CD4-positive, alpha-beta T cell treated with Interleukin-1 beta for 1 hour (primary cell): ENCODE measurements around the gene ADAMTS9.

Experiments used
- DNase-seq, 2 donors: peaks; one replicate each; pipeline ENCODE4 v3.0.0-alpha.2; 2020 to 2022

The ADAMTS9 gene

GRCh38 chr3:64685800-64686445, 1.9 kb downstream of the ADAMTS9 start:
- no peak for DNase-seq

- DNase-seq = no peak
Measured at GRCh38 chr3:64685331-64685799, 2.4 kb downstream of the ADAMTS9 start.

- DNase-seq = no peak
Measured at GRCh38 chr3:64684715-64685261, 3.0 kb downstream of the ADAMTS9 start.

- DNase-seq = no peak
Measured at GRCh38 chr3:64681827-64682226, 6.0 kb downstream of the ADAMTS9 start.

GRCh38 chr3:64681015-64681414, 6.8 kb downstream of the ADAMTS9 start:
- no peak for DNase-seq

- DNase-seq = no peak
Measured at GRCh38 chr3:64680334-64680733, 7.5 kb downstream of the ADAMTS9 start.

- no peak for DNase-seq
Measured at GRCh38 chr3:64677961-64678716, 9.7 kb downstream of the ADAMTS9 start.

- no peak for DNase-seq
Measured at GRCh38 chr3:64676831-64677230, 11.0 kb downstream of the ADAMTS9 start.

- DNase-seq = no peak
Measured at GRCh38 chr3:64675687-64676247, 12.0 kb downstream of the ADAMTS9 start.

- DNase-seq = no peak
Measured at GRCh38 chr3:64674591-64675076, 13.2 kb downstream of the ADAMTS9 start.

- no peak for DNase-seq
Measured at GRCh38 chr3:64673159-64673715, 14.6 kb downstream of the ADAMTS9 start.

GRCh38 chr3:64668582-64669510, 19.0 kb downstream of the ADAMTS9 start:
- DNase-seq = no peak

GRCh38 chr3:64667887-64668581, 19.8 kb downstream of the ADAMTS9 start:
- DNase-seq = no peak

- DNase-seq = no peak
Measured at GRCh38 chr3:64667138-64667537, 20.7 kb downstream of the ADAMTS9 start.

GRCh38 chr3:64666171-64666588, 21.6 kb downstream of the ADAMTS9 start:
- DNase-seq = no peak

- no peak for DNase-seq
Measured at GRCh38 chr3:64664397-64664796, 23.4 kb downstream of the ADAMTS9 start.

- DNase-seq = no peak
Measured at GRCh38 chr3:64659617-64659978, 28.2 kb downstream of the ADAMTS9 start.

GRCh38 chr3:64658001-64658400, 29.8 kb downstream of the ADAMTS9 start:
- DNase-seq = no peak

- no peak for DNase-seq
Measured at GRCh38 chr3:64656544-64656943, 31.3 kb downstream of the ADAMTS9 start.

- no peak for DNase-seq
Measured at GRCh38 chr3:64655160-64655559, 32.6 kb downstream of the ADAMTS9 start.

- DNase-seq = no peak
Measured at GRCh38 chr3:64654013-64654412, 33.8 kb downstream of the ADAMTS9 start.

- DNase-seq = no peak
Measured at GRCh38 chr3:64653101-64653500, 34.7 kb downstream of the ADAMTS9 start.
